ENCODE measurements around the gene LENG8. TPM values are rescaled to one million over a fixed set of nuclear protein-coding genes. Genes with fewer than 3 reads are reported as not detected.

LENG8 gene
- total RNA-seq, 2 donors from 2014 or later = 139 to 171 TPM

GRCh38 chr19:54451331-54451871 is 2.4 kb downstream of the LENG8 start:
- Mint-ChIP-seq H3K27me3 (ENCODE audit: insufficient read depth) (no peaks in the 10 kb centered on the region), H3K4me1 (peaks cover 29% of the 10 kb centered on the region), H3K36me3 (ENCODE audit: low read depth) (peaks cover 52% of the 10 kb centered on the region), H3K4me3 (peak overlapping the region; percentile 97), H3K9me3 (no peaks in the 10 kb centered on the region), H3K27ac (peak overlapping the region; percentile 87)
- Histone ChIP-seq H3K36me3 (ENCODE audit: control insufficient read depth, insufficient read depth, low read length) (peaks cover 50% of the 10 kb centered on the region), H3K4me3 (ENCODE audit: low read length) (peak overlapping the region; percentile 97), H3K4me1 (ENCODE audit: control insufficient read depth, insufficient read depth, low read length) (peaks cover 9% of the 10 kb centered on the region), H3K27ac (ENCODE audit: low read depth, low read length) (no peak overlapping the region), H3K9me3 (ENCODE audit: control insufficient read depth, low read length) (no peaks in the 10 kb centered on the region), H3K9ac (ENCODE audit: extremely low read depth, low read length, poor library complexity, severe bottlenecking) (peak overlapping the region; percentile 4), H3K27me3 (ENCODE audit: control insufficient read depth, insufficient read depth, low read length, poor library complexity, severe bottlenecking) (no peaks in the 10 kb centered on the region)
- peak; percentile 36 for DNase-seq
- no peak for TF ChIP-seq CTCF (conservative IDR thresholded peaks at IDR 0.05)
- 86 to 94% methylated on average over 2 to 9 of the region's 9 CpGs for WGBS, 2 experiments (ENCODE audit: insufficient coverage in 1 of 2, insufficient read length in 1 of 2)

DNA sequence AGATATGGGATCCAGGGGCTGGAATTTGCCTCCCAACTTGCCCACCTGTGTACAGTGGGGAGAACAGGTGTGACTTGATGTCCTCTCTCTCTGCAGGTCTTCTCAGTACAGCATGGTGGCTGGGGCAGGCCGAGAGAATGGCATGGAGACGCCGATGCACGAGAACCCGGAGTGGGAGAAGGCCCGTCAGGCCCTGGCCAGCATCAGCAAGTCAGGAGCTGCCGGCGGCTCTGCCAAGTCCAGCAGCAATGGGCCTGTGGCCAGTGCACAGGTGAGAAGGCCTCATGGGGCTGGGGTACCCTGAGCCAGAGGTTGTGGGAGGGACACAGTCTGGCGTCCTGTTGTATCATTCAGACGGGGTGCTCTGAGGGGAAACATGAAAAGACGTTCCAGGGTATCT is 3.0 kb downstream of the LENG8 start:
- Histone ChIP-seq H3K36me3 (ENCODE audit: control insufficient read depth, insufficient read depth, low read length) (peaks cover 53% of the 10 kb centered on the region), H3K9me3 (ENCODE audit: control insufficient read depth, low read length) (no peaks in the 10 kb centered on the region), H3K27ac (ENCODE audit: low read depth, low read length) (no peak overlapping the region), H3K9ac (ENCODE audit: extremely low read depth, low read length, poor library complexity, severe bottlenecking) (no peak overlapping the region), H3K27me3 (ENCODE audit: control insufficient read depth, insufficient read depth, low read length, poor library complexity, severe bottlenecking) (no peaks in the 10 kb centered on the region), H3K4me3 (ENCODE audit: low read length) (no peak overlapping the region), H3K4me1 (ENCODE audit: control insufficient read depth, insufficient read depth, low read length) (peaks cover 9% of the 10 kb centered on the region)
- Mint-ChIP-seq H3K4me1 (peaks cover 28% of the 10 kb centered on the region), H3K27me3 (ENCODE audit: insufficient read depth) (no peaks in the 10 kb centered on the region), H3K4me3 (peak overlapping the region; percentile 97), H3K9me3 (no peaks in the 10 kb centered on the region), H3K27ac (peak overlapping the region; percentile 87), H3K36me3 (ENCODE audit: low read depth) (peaks cover 54% of the 10 kb centered on the region)
- no peak for TF ChIP-seq CTCF (conservative IDR thresholded peaks at IDR 0.05)
- peak; percentile 32 for DNase-seq
- 96 to 99% methylated on average over 11 of the region's 11 CpGs for WGBS, 2 experiments (ENCODE audit: insufficient coverage in 1 of 2, insufficient read length in 1 of 2)

DNA sequence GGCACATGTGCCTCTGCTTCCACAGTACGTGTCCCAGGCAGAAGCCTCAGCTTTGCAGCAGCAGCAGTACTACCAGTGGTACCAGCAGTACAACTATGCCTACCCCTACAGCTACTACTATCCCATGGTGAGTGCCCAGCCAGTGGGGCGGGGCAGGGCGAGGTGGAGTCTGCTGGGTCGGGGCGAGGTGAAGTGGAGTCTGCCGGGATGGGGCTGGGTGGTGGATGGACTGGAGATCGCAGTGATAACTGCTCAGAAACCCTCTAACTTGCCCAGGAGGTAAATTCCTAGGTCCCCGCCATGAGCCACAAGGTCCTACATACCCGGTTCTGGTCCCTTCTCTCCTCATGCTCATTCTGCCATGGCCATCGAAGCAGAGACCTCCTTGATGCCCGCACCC is 3.6 kb downstream of the LENG8 start:
- 92 to 99% methylated on average over 9 to 11 of the region's 11 CpGs for WGBS, 2 experiments (ENCODE audit: insufficient coverage in 1 of 2, insufficient read length in 1 of 2)
- Mint-ChIP-seq H3K9me3 (no peaks in the 10 kb centered on the region), H3K27me3 (ENCODE audit: insufficient read depth) (no peaks in the 10 kb centered on the region), H3K27ac (no peak overlapping the region), H3K4me1 (peaks cover 25% of the 10 kb centered on the region), H3K36me3 (ENCODE audit: low read depth) (peaks cover 58% of the 10 kb centered on the region), H3K4me3 (no peak overlapping the region)
- no peaks in the 10 kb centered on the region for H3K27me3 ChIP-seq (ENCODE audit: control insufficient read depth, insufficient read depth, low read length, poor library complexity, severe bottlenecking)
- H3K4me1 ChIP-seq (ENCODE audit: control insufficient read depth, insufficient read depth, low read length) = peaks cover 9% of the 10 kb centered on the region
- no peak overlapping the region for H3K4me3 ChIP-seq (ENCODE audit: low read length)
- no peak overlapping the region for H3K9ac ChIP-seq (ENCODE audit: extremely low read depth, low read length, poor library complexity, severe bottlenecking)
- TF ChIP-seq CTCF (conservative IDR thresholded peaks at IDR 0.05) = no peak
- DNase-seq = no peak
- H3K36me3 ChIP-seq (ENCODE audit: control insufficient read depth, insufficient read depth, low read length) = peaks cover 56% of the 10 kb centered on the region
- H3K9me3 ChIP-seq (ENCODE audit: control insufficient read depth, low read length) = no peaks in the 10 kb centered on the region
- H3K27ac ChIP-seq (ENCODE audit: low read depth, low read length) = no peak overlapping the region
